Gastroesophageal sphincter (tissue), 4 donors: Measurements from ENCODE around the gene PLEKHG5. TPM values are rescaled to one million over a fixed set of nuclear protein-coding genes. Genes with fewer than 3 reads are reported as not detected.

Experiments used
- ATAC-seq: fragments of 150-250 bp; one replicate; pipeline ENCODE4 v1.9.1; 2016; ENCODE audit warnings: mild to moderate bottlenecking, moderate library complexity
- H3K27ac ChIP-seq, 4 donors: fragments of 200-600 bp; sonication (generic) in 3 of 4; 1 replicate in 3 of 4; 2 replicates in 1 of 4; pipeline ENCODE4 v1.5.1; 2016 to 2019
- H3K27me3 ChIP-seq: fragments of 200-600 bp; sonication (generic); one replicate; pipeline ENCODE4 v1.5.1; 2019
- H3K36me3 ChIP-seq, 2 donors: fragments of 200-600 bp; sonication (generic); one replicate each; pipeline ENCODE4 v1.5.1; 2019; ENCODE audit warnings: control low read depth in 1 of 2
- H3K4me1 ChIP-seq, 3 donors: fragments of 200-600 bp; sonication (generic); 1 replicate in 2 of 3; 2 replicates in 1 of 3; pipeline ENCODE4 v1.5.1; 2016 to 2019; ENCODE audit warnings: control low read depth in 2 of 3
- H3K4me3 ChIP-seq, 2 donors: fragments of 200-600 bp; sonication (generic); one replicate each; pipeline ENCODE4 v1.5.1; 2019; ENCODE audit warnings: mild to moderate bottlenecking in 1 of 2, moderate library complexity in 1 of 2
- H3K9me3 ChIP-seq, 3 donors: fragments of 200-600 bp; sonication (generic); one replicate each; pipeline ENCODE4 v1.5.1; 2017 to 2019; ENCODE audit warnings: control low read depth in 2 of 3
- EP300 ChIP-seq: sonication (generic); formaldehyde crosslinking; IDR thresholded peaks from one replicate; pipeline ENCODE4 v1.6.1; 2017; ENCODE audit warnings: antibody characterized with exemption, mild to moderate bottlenecking
- POLR2A ChIP-seq, 2 donors: fragments of 450-650 bp; IDR thresholded peaks; one replicate each; pipeline ENCODE4 v1.6.1; 2017; ENCODE audit warnings: antibody characterized with exemption in 2 of 2, mild to moderate bottlenecking in 2 of 2, moderate library complexity in 1 of 2
- POLR2AphosphoS5 ChIP-seq: sonication (generic); formaldehyde crosslinking; IDR thresholded peaks from one replicate; pipeline ENCODE4 v1.6.1; 2017; ENCODE audit warnings: antibody characterized with exemption
- WGBS, 2 donors: methylation state at CpG; one replicate each; pipeline ENCODE4 v1.1.5; 2018; ENCODE audit warnings: low coverage in 1 of 2; 5-methylcytosine and 5-hydroxymethylcytosine counted together
- total RNA-seq, 4 donors: library from RNA; depleted of rRNA; stranded (reverse); fragments of >200 nt; gene quantifications; one replicate each; pipeline ENCODE4 v1.1.0, GENCODE V29; 2016
- TF ChIP-seq, protein P1 (sequence below), 4 experiments: fragments of 200-600 bp in 2 of 4; fragments of 450-650 bp in 2 of 4; sonication (generic) in 1 of 4; IDR thresholded peaks; one replicate each; pipeline ENCODE4 v1.5.1; 2017 to 2019; ENCODE audit warnings: antibody characterized with exemption in 4 of 4, mild to moderate bottlenecking in 2 of 4, moderate library complexity in 2 of 4

Gene PLEKHG5
- total RNA-seq, 4 donors from 2014 or later = 8.6 to 14.0 (median 11.4) TPM

DNA sequence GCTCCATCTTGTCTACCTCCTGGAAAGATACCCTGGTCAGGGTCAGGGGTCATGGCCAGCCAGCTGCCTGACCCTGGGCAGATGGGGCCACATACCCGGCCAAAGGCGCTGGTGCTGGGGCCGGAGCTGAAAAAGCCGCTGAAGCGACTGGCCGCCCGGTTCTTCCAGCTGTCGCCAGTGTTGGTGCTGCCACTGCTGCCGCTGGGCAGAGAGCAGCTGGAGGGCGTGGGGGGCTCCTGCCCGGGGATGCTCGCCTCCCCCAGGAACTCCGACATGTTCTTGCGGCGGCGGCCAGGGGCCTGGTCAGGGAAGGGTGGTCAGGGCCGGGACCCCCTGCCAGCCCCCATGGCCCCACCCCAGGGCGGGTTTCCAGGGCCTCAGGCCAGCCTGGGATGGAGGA is 18.3 kb downstream of the PLEKHG5 start:
- Histone ChIP-seq H3K4me1 (no peaks in the 10 kb centered on the region), H3K36me3 (peaks cover 0 to 68% of the 10 kb centered on the region in 2 donors), H3K9me3 (no peaks in the 10 kb centered on the region), H3K27ac (no peak overlapping the region), H3K27me3 (peaks cover under 1% of the 10 kb centered on the region), H3K4me3 (no peak overlapping the region)
- no peak for TF ChIP-seq EP300
- no peak for TF ChIP-seq POLR2A (IDR thresholded peaks at IDR 0.05)
- TF ChIP-seq, protein P1, sequence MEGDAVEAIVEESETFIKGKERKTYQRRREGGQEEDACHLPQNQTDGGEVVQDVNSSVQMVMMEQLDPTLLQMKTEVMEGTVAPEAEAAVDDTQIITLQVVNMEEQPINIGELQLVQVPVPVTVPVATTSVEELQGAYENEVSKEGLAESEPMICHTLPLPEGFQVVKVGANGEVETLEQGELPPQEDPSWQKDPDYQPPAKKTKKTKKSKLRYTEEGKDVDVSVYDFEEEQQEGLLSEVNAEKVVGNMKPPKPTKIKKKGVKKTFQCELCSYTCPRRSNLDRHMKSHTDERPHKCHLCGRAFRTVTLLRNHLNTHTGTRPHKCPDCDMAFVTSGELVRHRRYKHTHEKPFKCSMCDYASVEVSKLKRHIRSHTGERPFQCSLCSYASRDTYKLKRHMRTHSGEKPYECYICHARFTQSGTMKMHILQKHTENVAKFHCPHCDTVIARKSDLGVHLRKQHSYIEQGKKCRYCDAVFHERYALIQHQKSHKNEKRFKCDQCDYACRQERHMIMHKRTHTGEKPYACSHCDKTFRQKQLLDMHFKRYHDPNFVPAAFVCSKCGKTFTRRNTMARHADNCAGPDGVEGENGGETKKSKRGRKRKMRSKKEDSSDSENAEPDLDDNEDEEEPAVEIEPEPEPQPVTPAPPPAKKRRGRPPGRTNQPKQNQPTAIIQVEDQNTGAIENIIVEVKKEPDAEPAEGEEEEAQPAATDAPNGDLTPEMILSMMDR (IDR thresholded peaks at IDR 0.05) = no peak
- no CpG with 5 or more reads among the region's 18 CpGs for WGBS, 2 donors
- no peak for ATAC-seq

DNA sequence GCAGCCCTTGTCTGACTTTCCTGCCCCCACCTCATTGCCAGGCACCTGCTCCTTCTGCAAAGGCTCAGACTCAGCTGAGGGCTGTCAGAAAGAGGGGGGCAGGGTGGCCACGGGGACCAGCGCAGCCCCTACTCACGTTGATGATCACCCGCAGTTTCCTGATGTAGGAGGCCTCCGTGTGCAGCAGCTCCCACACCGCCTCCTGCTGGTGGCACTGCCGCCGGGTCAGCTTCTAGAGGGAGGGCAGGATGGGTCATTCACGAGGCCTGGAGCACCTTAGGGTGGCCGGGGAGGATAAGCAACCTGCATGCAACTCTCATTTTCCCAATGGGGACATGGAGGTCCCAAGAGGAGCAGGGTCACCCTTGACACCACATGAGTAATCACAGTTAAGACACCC is 19.1 kb downstream of the PLEKHG5 start:
- Histone ChIP-seq H3K36me3 (peaks cover 0 to 76% of the 10 kb centered on the region in 2 donors), H3K27ac (no peak overlapping the region), H3K4me1 (no peaks in the 10 kb centered on the region), H3K9me3 (no peaks in the 10 kb centered on the region), H3K27me3 (peaks cover 8% of the 10 kb centered on the region), H3K4me3 (no peak overlapping the region)
- ATAC-seq = no peak
- no CpG with 5 or more reads among the region's 10 CpGs for WGBS, 2 donors
- no peak for TF ChIP-seq EP300
- no peak for TF ChIP-seq POLR2A (IDR thresholded peaks at IDR 0.05)
- TF ChIP-seq POLR2AphosphoS5 = no peak
- TF ChIP-seq, protein P1 (IDR thresholded peaks at IDR 0.05) = no peak

DNA sequence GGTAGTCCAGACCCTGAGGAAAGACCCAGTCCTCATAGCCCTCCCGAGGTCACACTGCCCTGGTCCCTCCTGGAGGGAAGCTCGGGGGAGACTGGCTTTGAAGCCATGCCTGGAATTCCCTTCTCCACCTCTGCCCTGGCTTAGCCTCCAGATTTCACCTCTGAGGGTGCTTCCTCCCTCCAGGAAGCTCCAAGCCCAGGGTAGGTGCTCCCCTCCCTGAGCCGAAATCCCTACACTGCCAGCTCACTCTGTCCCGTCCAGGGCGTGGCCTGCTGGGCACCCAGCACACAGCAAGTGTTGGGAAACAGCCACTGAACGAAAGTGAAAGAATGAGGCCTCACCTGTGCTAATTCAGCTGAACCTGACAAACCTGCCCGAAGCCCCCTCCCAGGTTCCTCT is 19.5 kb downstream of the PLEKHG5 start:
- no peaks in the 10 kb centered on the region for H3K9me3 ChIP-seq
- peaks cover 0 to 80% of the 10 kb centered on the region in 2 donors for H3K36me3 ChIP-seq
- TF ChIP-seq, protein P1 (IDR thresholded peaks at IDR 0.05) = no peak
- TF ChIP-seq POLR2AphosphoS5 = no peak
- no peak for TF ChIP-seq EP300
- no peak for TF ChIP-seq POLR2A (IDR thresholded peaks at IDR 0.05)
- WGBS, 2 donors = no CpG with 5 or more reads among the region's 7 CpGs
- H3K4me3 ChIP-seq = no peak overlapping the region
- no peaks in the 10 kb centered on the region for H3K4me1 ChIP-seq
- H3K27ac ChIP-seq = no peak overlapping the region
- no peak for ATAC-seq
- H3K27me3 ChIP-seq = peaks cover 12% of the 10 kb centered on the region

DNA sequence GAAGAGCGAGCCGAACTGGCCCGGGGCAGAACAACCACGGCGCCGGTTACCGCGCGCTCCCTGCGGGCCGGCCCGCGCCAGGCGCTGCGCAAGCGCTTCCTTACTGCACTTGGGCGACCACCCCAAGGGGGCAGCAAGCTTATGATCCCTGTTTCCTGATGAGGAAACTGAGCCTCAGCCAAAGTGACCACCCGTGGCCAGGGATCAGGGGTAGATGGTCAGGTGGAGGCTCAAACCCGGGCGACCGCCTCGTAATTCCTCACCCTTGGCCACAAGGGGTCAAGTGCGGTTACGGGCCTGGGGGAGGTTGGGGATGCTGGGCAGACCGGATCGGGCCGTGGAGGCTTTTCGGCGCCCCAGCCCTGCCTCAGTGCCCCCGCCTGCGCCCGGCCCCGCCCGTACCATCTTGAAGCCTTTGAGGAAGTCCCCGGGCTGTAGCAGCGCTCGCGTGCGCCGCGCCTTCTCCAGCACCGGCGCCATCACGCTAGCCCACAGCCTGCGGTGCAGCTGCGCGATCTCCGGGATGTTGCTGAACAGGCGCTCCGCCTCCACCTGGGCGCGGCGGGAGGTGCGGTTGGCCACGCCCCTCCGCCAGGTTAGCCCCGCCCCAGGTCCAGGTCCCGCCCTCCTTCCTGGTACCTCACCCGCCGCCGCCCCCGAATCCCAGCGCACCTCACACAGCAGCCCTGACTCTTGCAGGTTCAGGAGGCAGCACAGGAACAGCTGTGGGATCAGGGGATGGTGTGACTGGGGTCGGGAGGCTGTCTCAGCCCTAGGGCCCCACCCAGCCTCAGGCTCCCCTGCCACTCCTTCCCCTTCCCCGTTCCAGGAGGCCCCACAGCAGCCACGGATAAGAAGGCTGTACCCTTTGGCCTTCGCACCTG is 20.1 kb downstream of the PLEKHG5 start:
- 74% methylated on average over 13 of the region's 67 CpGs; no CpG with 5 or more reads in 1 of the 2 donors for WGBS, 2 donors
- ATAC-seq = no peak
- Histone ChIP-seq H3K36me3 (peaks cover 0 to 82% of the 10 kb centered on the region in 2 donors), H3K27ac (no peak overlapping the region), H3K4me1 (no peaks in the 10 kb centered on the region), H3K27me3 (peaks cover 18% of the 10 kb centered on the region), H3K9me3 (no peaks in the 10 kb centered on the region), H3K4me3 (no peak overlapping the region)
- TF ChIP-seq, protein P1 (IDR thresholded peaks at IDR 0.05) = no peak
- TF ChIP-seq POLR2AphosphoS5 = no peak
- TF ChIP-seq POLR2A (IDR thresholded peaks at IDR 0.05) = no peak
- TF ChIP-seq EP300 = no peak
